ENCODE measurements around the gene FAM20B.

FAM20B gene

GRCh38 chr1:179095924-179096323 lies 70.2 kb downstream of the FAM20B start:
- no peak for DNase-seq

GRCh38 chr1:179099891-179100290 lies 74.2 kb downstream of the FAM20B start:
- no peak for DNase-seq

GRCh38 chr1:179101566-179101965 lies 75.9 kb downstream of the FAM20B start:
- DNase-seq: no peak

GRCh38 chr1:179103999-179104398 lies 78.3 kb downstream of the FAM20B start:
- DNase-seq: no peak

GRCh38 chr1:179104611-179105250 lies 79.0 kb downstream of the FAM20B start:
- no peak for DNase-seq

GRCh38 chr1:179105393-179105792 lies 79.7 kb downstream of the FAM20B start:
- no peak for DNase-seq

GRCh38 chr1:179107706-179108629 lies 82.3 kb downstream of the FAM20B start:
- no peak for DNase-seq

GRCh38 chr1:179108644-179109043 lies 83.0 kb downstream of the FAM20B start:
- no peak for DNase-seq

- DNase-seq: no peak
These were observed 89.5 kb downstream of the FAM20B start for GRCh38 chr1:179115181-179115580.

- DNase-seq: no peak
These were observed 93.8 kb downstream of the FAM20B start for GRCh38 chr1:179119513-179119912.

- DNase-seq: no peak
These were observed 95.0 kb downstream of the FAM20B start for GRCh38 chr1:179120736-179121135.

GRCh38 chr1:179121159-179121938 lies 95.7 kb downstream of the FAM20B start:
- DNase-seq: no peak

GRCh38 chr1:179124873-179125272 lies 99.2 kb downstream of the FAM20B start:
- no peak for DNase-seq
